ENCODE measurements around the gene BEGAIN. TPM values are rescaled to one million over a fixed set of nuclear protein-coding genes. Genes with fewer than 3 reads are reported as not detected.
"Not testable (repeated sequence)": the region's sequence is repeated elsewhere in the genome, so short reads cannot be mapped to it uniquely, and the experiment has no call there.

BEGAIN gene
- total RNA-seq, 1 experiment from 2014 or later, result 7.0 TPM

- H3K4me3 Mint-ChIP-seq (ENCODE audit: unreplicated experiment), result no peak overlapping the region
- peaks cover 1% of the 10 kb centered on the region for H3K36me3 Mint-ChIP-seq (ENCODE audit: insufficient read depth, unreplicated experiment)
- intact Hi-C loops (cut with micrococcal nuclease), result loop anchor here (10.0 kb wide), 1 partner anchor 122 kb away; no protein-coding TSS in a partner anchor
Observed at GRCh38 chr14:100523131-100523842, 63.9 kb downstream of the BEGAIN start.

GRCh38 chr14:100522616-100523099, 64.6 kb downstream of the BEGAIN start:
- no peaks in the 10 kb centered on the region for H3K36me3 Mint-ChIP-seq (ENCODE audit: insufficient read depth, unreplicated experiment)
- POLR2A ChIA-PET, result no interaction called here
- no peaks in the 10 kb centered on the region for H3K9me3 Mint-ChIP-seq (ENCODE audit: unreplicated experiment)
- H3K4me3 Mint-ChIP-seq (ENCODE audit: unreplicated experiment), result no peak overlapping the region
- intact Hi-C loops (cut with micrococcal nuclease), result loop anchor here (10.0 kb wide), 1 partner anchor 122 kb away; no protein-coding TSS in a partner anchor
- no peaks in the 10 kb centered on the region for H3K27me3 Mint-ChIP-seq (ENCODE audit: insufficient read depth, unreplicated experiment)
- DNase-seq (ENCODE audit: unreplicated experiment), result no peak
- BruUV-seq (replicated peaks), result no TSS peak
- H3K4me1 Mint-ChIP-seq (ENCODE audit: insufficient read depth, unreplicated experiment), result no peaks in the 10 kb centered on the region
- H3K27ac Mint-ChIP-seq (ENCODE audit: low read depth, unreplicated experiment), result no peak overlapping the region
- CTCF ChIA-PET, result no interaction called here
- TF ChIP-seq, protein P1, sequence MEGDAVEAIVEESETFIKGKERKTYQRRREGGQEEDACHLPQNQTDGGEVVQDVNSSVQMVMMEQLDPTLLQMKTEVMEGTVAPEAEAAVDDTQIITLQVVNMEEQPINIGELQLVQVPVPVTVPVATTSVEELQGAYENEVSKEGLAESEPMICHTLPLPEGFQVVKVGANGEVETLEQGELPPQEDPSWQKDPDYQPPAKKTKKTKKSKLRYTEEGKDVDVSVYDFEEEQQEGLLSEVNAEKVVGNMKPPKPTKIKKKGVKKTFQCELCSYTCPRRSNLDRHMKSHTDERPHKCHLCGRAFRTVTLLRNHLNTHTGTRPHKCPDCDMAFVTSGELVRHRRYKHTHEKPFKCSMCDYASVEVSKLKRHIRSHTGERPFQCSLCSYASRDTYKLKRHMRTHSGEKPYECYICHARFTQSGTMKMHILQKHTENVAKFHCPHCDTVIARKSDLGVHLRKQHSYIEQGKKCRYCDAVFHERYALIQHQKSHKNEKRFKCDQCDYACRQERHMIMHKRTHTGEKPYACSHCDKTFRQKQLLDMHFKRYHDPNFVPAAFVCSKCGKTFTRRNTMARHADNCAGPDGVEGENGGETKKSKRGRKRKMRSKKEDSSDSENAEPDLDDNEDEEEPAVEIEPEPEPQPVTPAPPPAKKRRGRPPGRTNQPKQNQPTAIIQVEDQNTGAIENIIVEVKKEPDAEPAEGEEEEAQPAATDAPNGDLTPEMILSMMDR (IDR thresholded peaks at IDR 0.05; ENCODE audit: unreplicated experiment), result no peak

More at GRCh38 chr14:100523131-100523842, 63.9 kb downstream of the BEGAIN start:
- CTCF ChIA-PET, result interaction anchor here (1.0 kb wide), 1 partner anchor 11 kb away, joined by 4 read pairs; no protein-coding TSS in a partner anchor
- no peaks in the 10 kb centered on the region for H3K9me3 Mint-ChIP-seq (ENCODE audit: unreplicated experiment)
- no peak for DNase-seq (ENCODE audit: unreplicated experiment)
- no peaks in the 10 kb centered on the region for H3K27me3 Mint-ChIP-seq (ENCODE audit: insufficient read depth, unreplicated experiment)
- POLR2A ChIA-PET, result interaction anchor here (0.6 kb wide), 1 partner anchor 908 kb away, joined by 3 read pairs; no protein-coding TSS in a partner anchor
- no TSS peak for BruUV-seq (replicated peaks)
- H3K27ac Mint-ChIP-seq (ENCODE audit: low read depth, unreplicated experiment), result no peak overlapping the region
- TF ChIP-seq, protein P1 (IDR thresholded peaks at IDR 0.05; ENCODE audit: unreplicated experiment), result no peak
- H3K4me1 Mint-ChIP-seq (ENCODE audit: insufficient read depth, unreplicated experiment), result no peaks in the 10 kb centered on the region

GRCh38 chr14:100506053-100506452, 81.2 kb downstream of the BEGAIN start:
- H3K9me3 Mint-ChIP-seq (ENCODE audit: unreplicated experiment), result peaks cover 17% of the 10 kb centered on the region
- H3K27me3 Mint-ChIP-seq (ENCODE audit: insufficient read depth, unreplicated experiment); intact Hi-C loops (cut with micrococcal nuclease); H3K27ac Mint-ChIP-seq (ENCODE audit: low read depth, unreplicated experiment); DNase-seq (ENCODE audit: unreplicated experiment); H3K4me3 Mint-ChIP-seq (ENCODE audit: unreplicated experiment); H3K4me1 Mint-ChIP-seq (ENCODE audit: insufficient read depth, unreplicated experiment); BruUV-seq (replicated peaks); H3K36me3 Mint-ChIP-seq (ENCODE audit: insufficient read depth, unreplicated experiment); CTCF ChIA-PET: not testable (repeated sequence)
- POLR2A ChIA-PET, result interaction anchor here (0.7 kb wide), 1 partner anchor 267 kb away, joined by 3 read pairs; no protein-coding TSS in a partner anchor

DNA sequence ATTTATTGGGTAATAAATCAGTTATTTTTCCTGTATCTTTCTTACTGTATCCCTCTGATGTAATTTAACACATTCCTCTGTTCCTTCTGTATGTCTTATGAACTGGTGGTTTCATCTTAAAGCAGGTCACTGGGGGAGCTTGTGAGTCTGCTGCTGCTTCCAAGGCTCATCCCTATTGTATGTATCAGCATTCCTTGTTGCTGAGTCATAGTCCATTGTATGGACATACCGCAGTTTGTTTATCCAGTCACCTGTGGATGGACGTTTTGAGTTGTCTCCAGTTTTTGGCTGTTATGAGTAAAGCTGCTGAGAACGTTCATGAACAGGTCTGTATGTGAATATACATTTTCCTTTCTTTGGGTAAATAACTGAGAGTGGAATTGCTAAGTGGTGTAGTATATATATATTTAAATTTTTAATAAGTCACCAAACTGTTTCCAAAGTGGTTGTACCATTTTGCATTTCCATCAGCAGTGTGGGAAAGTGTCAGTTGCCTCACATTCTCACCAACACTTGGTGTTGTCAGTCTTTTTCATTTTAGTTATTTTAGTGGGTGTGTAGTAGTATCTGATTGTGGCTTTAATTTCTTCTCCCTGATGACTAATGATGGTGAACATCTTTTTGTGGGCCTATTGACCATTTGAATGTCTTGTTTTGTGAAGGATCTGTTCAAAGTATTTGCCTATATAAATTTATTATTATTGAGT, 82.7 kb downstream of the BEGAIN start:
- peak; percentile 6 for DNase-seq (ENCODE audit: unreplicated experiment)
- intact Hi-C loops (cut with micrococcal nuclease), result no loop called here
- TF ChIP-seq, protein P1 (IDR thresholded peaks at IDR 0.05; ENCODE audit: unreplicated experiment), result no peak
- Mint-ChIP-seq H3K4me1 (ENCODE audit: insufficient read depth, unreplicated experiment) (no peaks in the 10 kb centered on the region), H3K27ac (ENCODE audit: low read depth, unreplicated experiment) (no peak overlapping the region), H3K27me3 (ENCODE audit: insufficient read depth, unreplicated experiment) (no peaks in the 10 kb centered on the region), H3K36me3 (ENCODE audit: insufficient read depth, unreplicated experiment) (no peaks in the 10 kb centered on the region), H3K9me3 (ENCODE audit: unreplicated experiment) (peaks cover 17% of the 10 kb centered on the region), H3K4me3 (ENCODE audit: unreplicated experiment) (no peak overlapping the region)
- ChIA-PET POLR2A (interaction anchor here (1.0 kb wide), 1 partner anchor 7 kb away, joined by 4 read pairs; no protein-coding TSS in a partner anchor), CTCF (no interaction called here)
- BruUV-seq (replicated peaks), result no TSS peak
